K562 (cell line): Measurements from ENCODE around the gene KIF20A. TPM values are rescaled to one million over a fixed set of nuclear protein-coding genes. Genes with fewer than 3 reads are reported as not detected.

Experiments
- ATAC-seq: fragments of 200-7000 bp; cut with Tn5 transposase; 3 replicates; pipeline ENCODE4 v1.9.1; 2020; ENCODE audit warnings: moderate library complexity
- BruUV-seq: library from RNA; stranded (reverse); fragments of 400-500 nt; replicated peaks from 2 replicates; lab custom pipeline; 2021; lab: Mats Ljungman, UMichigan
- CTCF ChIA-PET: fragments of 300-600 bp; formaldehyde crosslinking; extraction: SDS; loops from one replicate; lab custom pipeline; 2021; ENCODE audit warnings: low intra/inter-chr PET ratio; lab: Yijun Ruan, JAX
- POLR2A ChIA-PET: fragments of 300-600, 350-650 bp; sonication (Branson Sonifier 250); formaldehyde crosslinking; extraction: SDS; loops from one replicate; lab custom pipeline; 2021; ENCODE audit warnings: antibody characterized with exemption, inconsistent platforms; lab: Yijun Ruan, JAX
- DNase-seq, 4 experiments: peaks; one replicate each; pipeline versions ENCODE4 v3.0.0 to v3.0.0-alpha.2; 2011 to 2018; ENCODE audit warnings: low spot score in 3 of 4, mixed read lengths in 3 of 4; ENCODE audit errors: extremely low read depth in 1 of 4
- FAIRE-seq: peaks from 2 replicates; lab custom pipeline; 2011; peaks lifted over from hg19 to GRCh38; lab: Jason Lieb, UNC
- H2AFZ ChIP-seq: 2 replicates; pipeline ENCODE4 v1.6.0; 2011; ENCODE audit warnings: low read depth, low read length, control low read depth, inconsistent platforms
- H3K27ac ChIP-seq: fragments of 200-600 bp; 3 replicates; pipeline ENCODE4 v1.8.0; 2011; ENCODE audit warnings: low read depth, mild to moderate bottlenecking, control low read depth, inconsistent platforms, low read length, moderate library complexity, mixed read lengths; ENCODE audit errors: extremely low read depth
- H3K27me3 ChIP-seq, 2 experiments: fragments of 300-600 bp in 1 of 2; 2 replicates in 1 of 2; 3 replicates in 1 of 2; pipeline versions ENCODE4 v1.6.0 to v1.8.0; 2011; ENCODE audit warnings: inconsistent platforms in 2 of 2, low read length in 2 of 2, mild to moderate bottlenecking in 1 of 2, mixed read lengths in 1 of 2, moderate library complexity in 1 of 2; ENCODE audit not compliant: control insufficient read depth in 2 of 2, insufficient read depth in 2 of 2
- H3K36me3 ChIP-seq: fragments of 300-600 bp; 3 replicates; pipeline ENCODE4 v1.8.0; 2011; ENCODE audit warnings: mild to moderate bottlenecking, low read length, inconsistent platforms; ENCODE audit not compliant: control insufficient read depth, insufficient read depth
- H3K4me1 ChIP-seq, 2 experiments: fragments of 200-600 bp in 1 of 2; replicated peaks in 1 of 2; 2 replicates in 1 of 2; 3 replicates in 1 of 2; pipeline versions ENCODE4 v1.5.1 to v1.8.0; 2011; ENCODE audit warnings: inconsistent platforms in 2 of 2, low read length in 2 of 2, mild to moderate bottlenecking in 1 of 2, mixed read lengths in 1 of 2, moderate library complexity in 1 of 2; ENCODE audit not compliant: control insufficient read depth in 2 of 2, insufficient read depth in 2 of 2
- H3K4me2 ChIP-seq: 2 replicates; pipeline ENCODE4 v1.6.1; 2011; ENCODE audit warnings: low read length, control low read depth, inconsistent platforms, mixed read lengths; ENCODE audit not compliant: insufficient read depth
- H3K4me3 ChIP-seq: fragments of 200-600 bp; sonication (generic), shearing (Covaris generic); 2 replicates; pipeline ENCODE4 v1.5.1; 2016; ENCODE audit warnings: control low read depth, inconsistent platforms
- H3K79me2 ChIP-seq: fragments of 200-600 bp; 3 replicates; pipeline ENCODE4 v1.8.0; 2011; ENCODE audit warnings: low read length, inconsistent platforms; ENCODE audit not compliant: control insufficient read depth, insufficient read depth
- H3K9ac ChIP-seq, 2 experiments: 2 replicates each; pipeline versions ENCODE4 v1.6.0 to v1.6.1; 2011; ENCODE audit warnings: low read depth in 2 of 2, low read length in 2 of 2, control low read depth in 1 of 2, inconsistent platforms in 1 of 2, mild to moderate bottlenecking in 1 of 2, mixed read lengths in 1 of 2; ENCODE audit not compliant: insufficient read depth in 1 of 2
- H3K9me1 ChIP-seq: one replicate; pipeline ENCODE4 v1.6.0; 2011; ENCODE audit warnings: inconsistent platforms, mild to moderate bottlenecking, low read length, moderate library complexity; ENCODE audit not compliant: control insufficient read depth, insufficient read depth
- H3K9me3 ChIP-seq: replicated peaks from 2 replicates; pipeline ENCODE4 v1.5.1; 2011; ENCODE audit warnings: low read depth, low read length, inconsistent platforms; ENCODE audit not compliant: control insufficient read depth, insufficient read depth
- H4K20me1 ChIP-seq: replicated peaks from 2 replicates; pipeline ENCODE4 v1.6.1; 2011; ENCODE audit warnings: low read length, inconsistent platforms, mixed read lengths; ENCODE audit not compliant: control insufficient read depth, insufficient read depth
- EP300 ChIP-seq: IDR thresholded peaks from 2 replicates; pipeline ENCODE4 v1.6.1; 2012; ENCODE audit warnings: low read length, improper control_type of control experiment
- SIN3A ChIP-seq, 2 experiments: fragments of 150-350 bp in 1 of 2; IDR thresholded peaks; 2 replicates each; pipeline ENCODE4 v1.6.1; 2011 to 2016; ENCODE audit warnings: borderline replicate concordance in 2 of 2, low read depth in 2 of 2, low read length in 2 of 2, mild to moderate bottlenecking in 2 of 2, moderate library complexity in 2 of 2; ENCODE audit not compliant: control insufficient read depth in 1 of 2
- TARDBP ChIP-seq: fragments of 450-650 bp; IDR thresholded peaks from 2 replicates; pipeline ENCODE4 v1.6.1; 2016
- ZNF23 ChIP-seq: fragments of 250-450 bp; sonication (Bioruptor Pico); IDR thresholded peaks from 2 replicates; pipeline ENCODE4 v1.4.0; 2020; ENCODE audit warnings: mild to moderate bottlenecking
- ZNF764 ChIP-seq: fragments of 250-450 bp; sonication (Bioruptor Pico); IDR thresholded peaks from 2 replicates; pipeline ENCODE4 v1.4.0; 2020; ENCODE audit warnings: low read depth, mild to moderate bottlenecking, moderate library complexity
- WGBS: fragments of 100-300 bp; shearing (Covaris generic); methylation state at CpG from one replicate; pipeline ENCODE4 v1.1.6; 2016; ENCODE audit warnings: low coverage, mixed read lengths; ENCODE audit not compliant: insufficient coverage; ENCODE audit errors: missing lambda C conversion rate; 5-methylcytosine and 5-hydroxymethylcytosine counted together
- in situ Hi-C: fragments of 300-500 bp; cut with MboI; formaldehyde crosslinking; loops from 4 replicates; pipeline ENCODE4 v1.15.0; 2018; ENCODE audit warnings: inconsistent platforms, mixed read lengths
- intact Hi-C: fragments of 100-400 bp; cut with micrococcal nuclease; formaldehyde crosslinking; loops from 2 replicates; pipeline ENCODE4 v1.14.2; 2022
- polyA plus RNA-seq, 8 experiments: library from polyadenylated mRNA; depleted of rRNA in 4 of 8; stranded (reverse) in 5 of 8; unstranded in 3 of 8; fragments of >200 nt; fragmentation: Nextera tagmentation in 2 of 8; fragmentation: Illumina TruSeq in 1 of 8; extraction: Ambion mirVana in 2 of 8; extraction: Trizol in 1 of 8; gene quantifications; 2 replicates each; pipeline versions ENCODE4 v1.2.1 to v1.2.3, GENCODE V29; 2011 to 2014; ENCODE audit warnings: inconsistent platforms in 1 of 8, missing spikeins in 1 of 8
- total RNA-seq, 7 experiments: library from RNA; depleted of rRNA in 6 of 7; stranded (reverse); fragments of >200 nt in 6 of 7; fragmentation: Illumina TruSeq in 2 of 7; extraction: Trizol in 2 of 7; gene quantifications; 2 replicates each; pipeline versions ENCODE4 v1.2.1 to v1.2.3, GENCODE V29; 2011 to 2021; ENCODE audit warnings: low replicate concordance in 1 of 7
- TF ChIP-seq, protein P1 (sequence below): sonication (generic); formaldehyde crosslinking; IDR thresholded peaks from 2 replicates; pipeline ENCODE4 v1.5.0; 2020; ENCODE audit warnings: missing genetic modification reagents
- TF ChIP-seq, protein P2 (sequence below): fragments of 250-450 bp; sonication (Bioruptor Pico); IDR thresholded peaks from 2 replicates; pipeline ENCODE4 v1.4.0; 2020; ENCODE audit warnings: mild to moderate bottlenecking, moderate library complexity

KIF20A gene
- total and polyA plus RNA-seq, 9 of the 15 experiments (the other 6 are each of a cell fraction or from before 2014, with no cell fraction given): 36.8 to 61.2 (median 55.5) TPM

DNA sequence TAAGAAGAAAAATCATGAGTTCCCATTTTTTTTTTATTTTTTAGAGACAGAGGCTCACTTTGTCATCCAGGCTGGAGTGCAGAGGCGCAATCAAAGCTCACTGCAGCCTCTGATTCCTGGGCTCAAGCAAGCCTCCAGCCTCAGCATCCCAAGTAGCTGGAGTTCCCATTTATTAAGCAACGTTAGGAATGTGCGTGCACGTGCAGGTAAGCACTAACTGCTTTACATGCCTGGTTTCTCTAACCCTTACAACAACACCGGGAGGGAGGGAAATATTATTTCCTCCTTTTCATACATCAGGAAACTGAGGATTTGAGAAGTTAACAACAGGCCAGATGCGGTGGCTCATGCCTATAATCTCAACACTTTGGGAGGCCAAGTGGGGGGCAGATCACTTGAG lies 50.5 kb downstream of the KIF20A start:
- Histone ChIP-seq H3K27me3 (peaks cover 0 to 5% of the 10 kb centered on the region in 2 experiments; a peak in 2 of 5 replicates), H2AFZ (no peak overlapping the region), H3K4me1 (peaks cover 4 to 5% of the 10 kb centered on the region in 2 experiments; a peak in 2 of 5 replicates), H3K79me2 (no peaks in the 10 kb centered on the region), H3K4me3 (no peak overlapping the region), H4K20me1 (no peaks in the 10 kb centered on the region), H3K9me1 (no peaks in the 10 kb centered on the region), H3K4me2 (no peak overlapping the region), H3K9me3 (0 out of 2 replicates have a peak, but pooled peaks cover 3% of the 10 kb centered on the region), H3K36me3 (no peaks in the 10 kb centered on the region), H3K9ac (no peak overlapping the region), H3K27ac (no peak overlapping the region)
- CTCF ChIA-PET: no interaction called here
- intact Hi-C loops (no loop called here), in situ Hi-C loops (no loop called here)
- FAIRE-seq (no peak), DNase-seq (no peak), ATAC-seq (no peak)
- TF ChIP-seq ZNF23 (CRISPR knock-in tag): no peak
- no peak for TF ChIP-seq EP300
- TF ChIP-seq, protein P1, sequence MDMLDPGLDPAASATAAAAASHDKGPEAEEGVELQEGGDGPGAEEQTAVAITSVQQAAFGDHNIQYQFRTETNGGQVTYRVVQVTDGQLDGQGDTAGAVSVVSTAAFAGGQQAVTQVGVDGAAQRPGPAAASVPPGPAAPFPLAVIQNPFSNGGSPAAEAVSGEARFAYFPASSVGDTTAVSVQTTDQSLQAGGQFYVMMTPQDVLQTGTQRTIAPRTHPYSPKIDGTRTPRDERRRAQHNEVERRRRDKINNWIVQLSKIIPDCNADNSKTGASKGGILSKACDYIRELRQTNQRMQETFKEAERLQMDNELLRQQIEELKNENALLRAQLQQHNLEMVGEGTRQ (CRISPR knock-in tag): no peak
- no peak for TF ChIP-seq TARDBP
- TF ChIP-seq SIN3A (IDR thresholded peaks at IDR 0.05; ENCODE audit: borderline replicate concordance in 2 of 2, control insufficient read depth in 1 of 2, low read depth in 2 of 2, low read length in 2 of 2): no peak
- TF ChIP-seq, protein P2, sequence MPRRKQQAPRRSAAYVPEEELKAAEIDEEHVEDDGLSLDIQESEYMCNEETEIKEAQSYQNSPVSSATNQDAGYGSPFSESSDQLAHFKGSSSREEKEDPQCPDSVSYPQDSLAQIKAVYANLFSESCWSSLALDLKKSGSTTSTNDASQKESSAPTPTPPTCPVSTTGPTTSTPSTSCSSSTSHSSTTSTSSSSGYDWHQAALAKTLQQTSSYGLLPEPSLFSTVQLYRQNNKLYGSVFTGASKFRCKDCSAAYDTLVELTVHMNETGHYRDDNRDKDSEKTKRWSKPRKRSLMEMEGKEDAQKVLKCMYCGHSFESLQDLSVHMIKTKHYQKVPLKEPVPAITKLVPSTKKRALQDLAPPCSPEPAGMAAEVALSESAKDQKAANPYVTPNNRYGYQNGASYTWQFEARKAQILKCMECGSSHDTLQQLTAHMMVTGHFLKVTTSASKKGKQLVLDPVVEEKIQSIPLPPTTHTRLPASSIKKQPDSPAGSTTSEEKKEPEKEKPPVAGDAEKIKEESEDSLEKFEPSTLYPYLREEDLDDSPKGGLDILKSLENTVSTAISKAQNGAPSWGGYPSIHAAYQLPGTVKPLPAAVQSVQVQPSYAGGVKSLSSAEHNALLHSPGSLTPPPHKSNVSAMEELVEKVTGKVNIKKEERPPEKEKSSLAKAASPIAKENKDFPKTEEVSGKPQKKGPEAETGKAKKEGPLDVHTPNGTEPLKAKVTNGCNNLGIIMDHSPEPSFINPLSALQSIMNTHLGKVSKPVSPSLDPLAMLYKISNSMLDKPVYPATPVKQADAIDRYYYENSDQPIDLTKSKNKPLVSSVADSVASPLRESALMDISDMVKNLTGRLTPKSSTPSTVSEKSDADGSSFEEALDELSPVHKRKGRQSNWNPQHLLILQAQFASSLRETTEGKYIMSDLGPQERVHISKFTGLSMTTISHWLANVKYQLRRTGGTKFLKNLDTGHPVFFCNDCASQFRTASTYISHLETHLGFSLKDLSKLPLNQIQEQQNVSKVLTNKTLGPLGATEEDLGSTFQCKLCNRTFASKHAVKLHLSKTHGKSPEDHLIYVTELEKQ (CRISPR knock-in tag): no peak
- no peak for TF ChIP-seq ZNF764 (CRISPR knock-in tag)
- BruUV-seq: no TSS peak
- WGBS: 39% methylated on average over 6 of the region's 6 CpGs
- POLR2A ChIA-PET: interaction anchor here (0.9 to 1.5 kb wide), 2 partner anchors 20 to 110 kb away, joined by 3 read pairs; no protein-coding TSS in a partner anchor
